LNCAP (cell line): ENCODE measurements around the gene RUVBL2.

Experiments
- CTCF ChIP-seq: fragments of 450-650 bp; IDR thresholded peaks from 2 replicates; pipeline ENCODE4 v1.5.1; 2017; ENCODE audit warnings: mild to moderate bottlenecking

The RUVBL2 gene

GRCh38 chr19:49059053-49059452, 65.4 kb downstream of the RUVBL2 start:
- no peak for TF ChIP-seq CTCF

GRCh38 chr19:49061000-49061399, 67.3 kb downstream of the RUVBL2 start:
- TF ChIP-seq CTCF: no peak

GRCh38 chr19:49061445-49061844, 67.8 kb downstream of the RUVBL2 start:
- no peak for TF ChIP-seq CTCF

GRCh38 chr19:49064029-49064629, 70.4 kb downstream of the RUVBL2 start:
- TF ChIP-seq CTCF: no peak

GRCh38 chr19:49064768-49065611, 71.3 kb downstream of the RUVBL2 start, which contains the start of gene NTF4:
TSS of gene NTF4 (minus strand) at chr19:49064818. CDS start at chr19:49061997, 2,821 bp downstream.
- no peak for TF ChIP-seq CTCF
